HEK293 (cell line): ENCODE data around the gene NR1H3.
A peak's percentile ranks its signal among the peaks of the same experiment; 100 is the strongest.

ENCODE experiments used
- BCL11A ChIP-seq: fragments of 450-650 bp; formaldehyde crosslinking; IDR thresholded peaks from 2 replicates; pipeline ENCODE4 v1.5.1; 2016; ENCODE audit warnings: low read depth, missing biosample characterization, missing genetic modification characterization
- ELK4 ChIP-seq: IDR thresholded peaks from 2 replicates; pipeline ENCODE4 v1.6.1; 2011; ENCODE audit warnings: mild to moderate bottlenecking, low read depth, low read length, borderline replicate concordance
- GFI1B ChIP-seq: fragments of 450-650 bp; formaldehyde crosslinking; IDR thresholded peaks from 2 replicates; pipeline ENCODE4 v1.5.1; 2016; ENCODE audit warnings: missing biosample characterization, missing genetic modification characterization
- GLI2 ChIP-seq: fragments of 450-650 bp; formaldehyde crosslinking; IDR thresholded peaks from 2 replicates; pipeline ENCODE4; 2017; ENCODE audit warnings: missing biosample characterization, missing genetic modification characterization, low read depth, borderline replicate concordance
- HOXA7 ChIP-seq: sonication (generic); formaldehyde crosslinking; IDR thresholded peaks from 2 replicates; pipeline ENCODE4 v1.8.1; 2022; ENCODE audit warnings: missing genetic modification reagents, borderline replicate concordance
- INSM2 ChIP-seq: fragments of 450-650 bp; formaldehyde crosslinking; IDR thresholded peaks from 2 replicates; pipeline ENCODE4 v1.5.1; 2016; ENCODE audit warnings: missing biosample characterization, missing genetic modification characterization
- KLF1 ChIP-seq: fragments of 450-650 bp; formaldehyde crosslinking; IDR thresholded peaks from 2 replicates; pipeline ENCODE4 v1.5.1; 2016; ENCODE audit warnings: missing biosample characterization, missing genetic modification characterization
- SP2 ChIP-seq: fragments of 450-650 bp; formaldehyde crosslinking; IDR thresholded peaks from 2 replicates; pipeline ENCODE4 v1.5.1; 2016; ENCODE audit warnings: missing biosample characterization, missing genetic modification characterization
- YY2 ChIP-seq: fragments of 450-650 bp; formaldehyde crosslinking; IDR thresholded peaks from 2 replicates; pipeline ENCODE4 v1.5.1; 2016; ENCODE audit warnings: missing biosample characterization, missing genetic modification characterization
- ZBTB10 ChIP-seq: fragments of 450-650 bp; formaldehyde crosslinking; IDR thresholded peaks from 2 replicates; pipeline ENCODE4 v1.5.1; 2016; ENCODE audit warnings: missing biosample characterization, missing genetic modification characterization
- ZBTB17 ChIP-seq: fragments of 450-650 bp; formaldehyde crosslinking; IDR thresholded peaks from 2 replicates; pipeline ENCODE4 v1.5.1; 2016; ENCODE audit warnings: missing biosample characterization, missing genetic modification characterization
- ZBTB21 ChIP-seq: fragments of 450-650 bp; formaldehyde crosslinking; IDR thresholded peaks from 2 replicates; pipeline ENCODE4 v1.5.1; 2017; ENCODE audit warnings: missing biosample characterization, missing genetic modification characterization
- ZBTB49 ChIP-seq: fragments of 450-650 bp; formaldehyde crosslinking; IDR thresholded peaks from 2 replicates; pipeline ENCODE4 v1.5.1; 2016; ENCODE audit warnings: missing biosample characterization, missing genetic modification characterization, low read depth
- ZNF10 ChIP-seq: fragments of 450-650 bp; formaldehyde crosslinking; IDR thresholded peaks from 2 replicates; pipeline ENCODE4 v1.5.1; 2017; ENCODE audit warnings: missing biosample characterization, missing genetic modification characterization
- ZNF157 ChIP-seq: fragments of 450-650 bp; formaldehyde crosslinking; IDR thresholded peaks from 2 replicates; pipeline ENCODE4 v1.5.1; 2016; ENCODE audit warnings: missing biosample characterization, missing genetic modification characterization
- ZNF324 ChIP-seq: fragments of 450-650 bp; formaldehyde crosslinking; IDR thresholded peaks from 2 replicates; pipeline ENCODE4 v1.5.1; 2016; ENCODE audit warnings: missing biosample characterization, missing genetic modification characterization
- ZNF335 ChIP-seq: fragments of 450-650 bp; formaldehyde crosslinking; conservative IDR thresholded peaks from 2 replicates; pipeline ENCODE4 v1.5.1; 2016; ENCODE audit warnings: missing biosample characterization, missing genetic modification characterization
- ZNF398 ChIP-seq: fragments of 450-650 bp; formaldehyde crosslinking; IDR thresholded peaks from 2 replicates; pipeline ENCODE4 v1.5.1; 2017; ENCODE audit warnings: missing biosample characterization, missing genetic modification characterization
- ZNF473 ChIP-seq: fragments of 450-650 bp; formaldehyde crosslinking; IDR thresholded peaks from 2 replicates; pipeline ENCODE4 v1.5.1; 2017; ENCODE audit warnings: missing biosample characterization, missing genetic modification characterization
- ZNF518A ChIP-seq: fragments of 450-650 bp; formaldehyde crosslinking; conservative IDR thresholded peaks from 2 replicates; pipeline ENCODE4 v1.5.1; 2016; ENCODE audit warnings: low read depth, missing biosample characterization, missing genetic modification characterization
- ZNF529 ChIP-seq: fragments of 450-650 bp; formaldehyde crosslinking; IDR thresholded peaks from 2 replicates; pipeline ENCODE4 v1.5.1; 2017; ENCODE audit warnings: missing genetic modification characterization, missing biosample characterization; ENCODE audit not compliant: insufficient replicate concordance
- ZNF610 ChIP-seq: fragments of 450-650 bp; formaldehyde crosslinking; IDR thresholded peaks from 2 replicates; pipeline ENCODE4 v1.5.1; 2016; ENCODE audit warnings: missing biosample characterization, missing genetic modification characterization, borderline replicate concordance
- ZNF76 ChIP-seq: fragments of 450-650 bp; formaldehyde crosslinking; IDR thresholded peaks from 2 replicates; pipeline ENCODE4; 2016; ENCODE audit warnings: low read depth, missing biosample characterization, missing genetic modification characterization, borderline replicate concordance
- ZNF776 ChIP-seq: fragments of 450-650 bp; formaldehyde crosslinking; IDR thresholded peaks from 2 replicates; pipeline ENCODE4 v1.5.0; 2017; ENCODE audit warnings: missing biosample characterization, missing genetic modification characterization, borderline replicate concordance

NR1H3 gene

GRCh38 chr11:47269002-47269828 is 11.4 kb downstream of the NR1H3 start (continued):
- TF ChIP-seq ZNF518A (tag by site-specific recombination) (peak; percentile 37; the same call in 1 of the 2 replicates), ZNF398 (tag by site-specific recombination) (peak; percentile 74), ZNF157 (no peak), ZNF473 (tag by site-specific recombination) (no peak), YY2 (tag by site-specific recombination) (peak; percentile 38; the same call in 1 of the 2 replicates), SP2 (tag by site-specific recombination) (peak; percentile 64), GLI2 (tag by site-specific recombination) (no peak), ZNF335 (tag by site-specific recombination) (peak; percentile 99), ZNF10 (tag by site-specific recombination) (0 out of 2 replicates have a peak, but pooled peaks have one; percentile 64), HOXA7 (no peak), GFI1B (tag by site-specific recombination) (no peak), BCL11A (tag by site-specific recombination) (no peak), INSM2 (tag by site-specific recombination) (peak; percentile 26; the same call in 1 of the 2 replicates), ZNF76 (tag by site-specific recombination) (peak; percentile 68; the same call in 1 of the 2 replicates), ZNF529 (tag by site-specific recombination) (no peak), ZBTB17 (tag by site-specific recombination) (peak; percentile 73), ZNF610 (tag by site-specific recombination) (no peak), ZBTB49 (no peak), ELK4 (no peak), ZNF776 (tag by site-specific recombination) (no peak), ZBTB21 (tag by site-specific recombination) (no peak), ZBTB10 (peak; percentile 53), KLF1 (no peak), ZNF324 (peak; percentile 40; the same call in 1 of the 2 replicates)
